Smooth muscle cell (in vitro differentiated cells): ENCODE measurements around the gene GRK6. TPM values are rescaled to one million over a fixed set of nuclear protein-coding genes. Genes with fewer than 3 reads are reported as not detected.

Experiments
- DNase-seq: peaks from one replicate; lab custom pipeline; 2025; ENCODE audit not compliant: unreplicated experiment; lab: John Stamatoyannopoulos, UW
- H2AFZ ChIP-seq: fragments of 200-600 bp; sonication (generic); 2 replicates; pipeline ENCODE4 v1.6.0; 2016; ENCODE audit warnings: antibody characterized with exemption, low read depth, mild to moderate bottlenecking
- H3F3A ChIP-seq: fragments of 200-600 bp; sonication (generic); 2 replicates; pipeline ENCODE4 v1.6.0; 2017; ENCODE audit warnings: antibody characterized with exemption, low read depth
- H3K27ac ChIP-seq: fragments of 200-600 bp; sonication (generic); 2 replicates; pipeline ENCODE4 v1.5.1; 2016; ENCODE audit warnings: low read depth, mild to moderate bottlenecking
- H3K27me3 ChIP-seq: fragments of 200-600 bp; sonication (generic); 2 replicates; pipeline ENCODE4 v1.6.1; 2016; ENCODE audit warnings: low read depth, mild to moderate bottlenecking
- H3K36me3 ChIP-seq: fragments of 200-600 bp; sonication (generic); 2 replicates; pipeline ENCODE4 v1.5.1; 2016; ENCODE audit warnings: low read depth
- H3K4me1 ChIP-seq: fragments of 200-600 bp; sonication (generic); 2 replicates; pipeline ENCODE4 v1.5.1; 2016; ENCODE audit warnings: low read depth
- H3K4me2 ChIP-seq: fragments of 200-600 bp; sonication (generic); 2 replicates; pipeline ENCODE4 v1.6.0; 2016; ENCODE audit warnings: mild to moderate bottlenecking
- H3K4me3 ChIP-seq: fragments of 200-600 bp; sonication (generic); 2 replicates; pipeline ENCODE4 v1.5.1; 2016; ENCODE audit warnings: mild to moderate bottlenecking
- H3K79me2 ChIP-seq: fragments of 200-600 bp; sonication (generic); 2 replicates; pipeline ENCODE4 v1.6.0; 2016; ENCODE audit warnings: low read depth, mild to moderate bottlenecking
- H3K9ac ChIP-seq: fragments of 200-600 bp; sonication (generic); 2 replicates; pipeline ENCODE4 v1.6.0; 2016; ENCODE audit warnings: low read depth
- H3K9me3 ChIP-seq: fragments of 200-600 bp; sonication (generic); replicated peaks from 2 replicates; pipeline ENCODE4 v1.5.1; 2016; ENCODE audit warnings: low read depth
- H4K20me1 ChIP-seq: fragments of 200-600 bp; sonication (generic); 2 replicates; pipeline ENCODE4 v1.6.0; 2016; ENCODE audit warnings: low read depth
- WGBS: methylation state at CpG from one replicate; pipeline ENCODE4 v1.1.7; 2016; ENCODE audit warnings: low lambda C conversion rate; 5-methylcytosine and 5-hydroxymethylcytosine counted together
- polyA plus RNA-seq: library from polyadenylated mRNA; unstranded; fragments of >200 nt; fragmentation: Nextera tagmentation; extraction: Ambion mirVana; gene quantifications from 2 replicates; pipeline ENCODE4 v1.2.1, GENCODE V29; 2016
- total RNA-seq: library from RNA; depleted of rRNA; stranded (reverse); fragments of >200 nt; gene quantifications from 2 replicates; pipeline ENCODE4 v1.2.3, GENCODE V29; 2014
- TF ChIP-seq, protein P1 (sequence below): fragments of 200-600 bp; sonication (generic); IDR thresholded peaks from 2 replicates; pipeline ENCODE4 v1.5.1; 2017; ENCODE audit warnings: borderline replicate concordance, mild to moderate bottlenecking, antibody characterized with exemption; ENCODE audit not compliant: insufficient read depth, poor library complexity, severe bottlenecking

GRK6 gene
- total and polyA plus RNA-seq, 2 experiments from 2014 or later: 20.8 to 28.5 TPM

DNA sequence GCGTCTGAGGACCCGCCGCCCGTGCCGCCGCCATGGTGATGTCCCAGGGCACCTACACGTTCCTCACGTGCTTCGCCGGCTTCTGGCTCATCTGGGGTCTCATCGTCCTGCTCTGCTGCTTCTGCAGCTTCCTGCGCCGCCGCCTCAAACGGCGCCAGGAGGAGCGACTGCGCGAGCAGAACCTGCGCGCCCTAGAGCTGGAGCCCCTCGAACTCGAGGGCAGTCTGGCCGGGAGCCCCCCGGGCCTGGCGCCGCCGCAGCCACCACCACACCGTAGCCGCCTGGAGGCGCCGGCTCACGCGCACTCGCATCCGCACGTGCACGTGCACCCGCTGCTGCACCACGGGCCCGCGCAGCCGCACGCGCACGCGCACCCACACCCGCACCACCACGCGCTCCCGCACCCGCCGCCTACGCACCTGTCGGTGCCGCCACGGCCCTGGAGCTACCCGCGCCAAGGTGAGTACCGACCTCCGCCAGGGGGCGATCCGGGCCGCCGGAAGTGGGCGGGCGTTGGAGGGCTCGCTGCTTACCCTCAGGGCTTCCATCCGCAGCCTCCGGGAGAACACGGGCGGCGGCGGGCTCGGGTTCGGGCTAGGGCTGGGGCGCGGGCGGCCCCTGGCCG is 28.7 kb downstream of the GRK6 start:
- TF ChIP-seq, protein P1, sequence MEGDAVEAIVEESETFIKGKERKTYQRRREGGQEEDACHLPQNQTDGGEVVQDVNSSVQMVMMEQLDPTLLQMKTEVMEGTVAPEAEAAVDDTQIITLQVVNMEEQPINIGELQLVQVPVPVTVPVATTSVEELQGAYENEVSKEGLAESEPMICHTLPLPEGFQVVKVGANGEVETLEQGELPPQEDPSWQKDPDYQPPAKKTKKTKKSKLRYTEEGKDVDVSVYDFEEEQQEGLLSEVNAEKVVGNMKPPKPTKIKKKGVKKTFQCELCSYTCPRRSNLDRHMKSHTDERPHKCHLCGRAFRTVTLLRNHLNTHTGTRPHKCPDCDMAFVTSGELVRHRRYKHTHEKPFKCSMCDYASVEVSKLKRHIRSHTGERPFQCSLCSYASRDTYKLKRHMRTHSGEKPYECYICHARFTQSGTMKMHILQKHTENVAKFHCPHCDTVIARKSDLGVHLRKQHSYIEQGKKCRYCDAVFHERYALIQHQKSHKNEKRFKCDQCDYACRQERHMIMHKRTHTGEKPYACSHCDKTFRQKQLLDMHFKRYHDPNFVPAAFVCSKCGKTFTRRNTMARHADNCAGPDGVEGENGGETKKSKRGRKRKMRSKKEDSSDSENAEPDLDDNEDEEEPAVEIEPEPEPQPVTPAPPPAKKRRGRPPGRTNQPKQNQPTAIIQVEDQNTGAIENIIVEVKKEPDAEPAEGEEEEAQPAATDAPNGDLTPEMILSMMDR: peak; percentile 81
- under 1% methylated on average over 71 of the region's 80 CpGs for WGBS
- peaks cover 18% of the 10 kb centered on the region for H3K4me1 ChIP-seq
- peaks cover 66% of the 10 kb centered on the region for H4K20me1 ChIP-seq
- H3F3A ChIP-seq: peaks cover 31% of the 10 kb centered on the region
- no peaks in the 10 kb centered on the region for H3K9me3 ChIP-seq
- no peaks in the 10 kb centered on the region for H3K79me2 ChIP-seq
- H3K4me3 ChIP-seq: peak overlapping the region; percentile 69
- H3K27ac ChIP-seq: peak overlapping the region; percentile 81
- peak; percentile 71 for DNase-seq
- H3K9ac ChIP-seq: peak overlapping the region; percentile 78
- H3K36me3 ChIP-seq: no peaks in the 10 kb centered on the region
- no peak overlapping the region for H2AFZ ChIP-seq
- H3K27me3 ChIP-seq: no peaks in the 10 kb centered on the region
- peak overlapping the region; percentile 99 for H3K4me2 ChIP-seq

- TF ChIP-seq, protein P1: peak; percentile 98
- WGBS: 4% methylated on average over 64 of the region's 76 CpGs
- peaks cover 18% of the 10 kb centered on the region for H3K4me1 ChIP-seq
- no peaks in the 10 kb centered on the region for H3K79me2 ChIP-seq
- no peaks in the 10 kb centered on the region for H3K9me3 ChIP-seq
- H3K4me2 ChIP-seq: peak overlapping the region; percentile 99
- no peaks in the 10 kb centered on the region for H3K27me3 ChIP-seq
- H4K20me1 ChIP-seq: peaks cover 74% of the 10 kb centered on the region
- DNase-seq: peak; percentile 90
- peak overlapping the region; percentile 7 for H3K9ac ChIP-seq
- peak overlapping the region; percentile 69 for H3K4me3 ChIP-seq
- no peaks in the 10 kb centered on the region for H3K36me3 ChIP-seq
- no peak overlapping the region for H2AFZ ChIP-seq
- H3F3A ChIP-seq: peaks cover 35% of the 10 kb centered on the region
- peak overlapping the region; percentile 60 for H3K27ac ChIP-seq
These were observed 29.4 kb downstream of the GRK6 start for GRCh38 chr5:177455661-177456590.

DNA sequence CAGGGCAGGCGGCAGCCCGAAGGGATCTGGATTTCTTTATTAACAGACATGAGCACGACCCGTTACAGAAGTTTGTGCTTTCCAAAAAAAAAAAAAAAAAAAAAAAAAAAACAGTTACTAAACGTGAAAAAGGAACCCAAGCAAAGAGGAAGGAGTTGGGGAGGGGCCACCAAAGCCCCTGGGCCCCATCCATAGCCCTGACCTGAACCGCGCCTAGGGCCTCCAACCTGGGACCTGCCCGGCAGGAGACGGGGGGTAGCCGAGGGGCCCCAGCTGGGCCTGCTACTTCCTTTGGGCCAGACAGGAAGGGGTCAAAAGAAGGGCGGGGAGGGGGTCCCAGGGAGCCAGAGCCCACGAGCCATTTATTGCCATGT is 30.1 kb downstream of the GRK6 start:
- no peak overlapping the region for H3K4me3 ChIP-seq
- TF ChIP-seq, protein P1: no peak
- H3K27ac ChIP-seq: peak overlapping the region; percentile 43
- WGBS: 73% methylated on average over 8 of the region's 12 CpGs
- no peak overlapping the region for H2AFZ ChIP-seq
- H3K27me3 ChIP-seq: no peaks in the 10 kb centered on the region
- DNase-seq: no peak
- no peaks in the 10 kb centered on the region for H3K9me3 ChIP-seq
- peak overlapping the region; percentile 26 for H3K4me2 ChIP-seq
- H3K9ac ChIP-seq: no peak overlapping the region
- peaks cover 36% of the 10 kb centered on the region for H3F3A ChIP-seq
- H3K4me1 ChIP-seq: peaks cover 18% of the 10 kb centered on the region
- peaks cover 78% of the 10 kb centered on the region for H4K20me1 ChIP-seq
- no peaks in the 10 kb centered on the region for H3K79me2 ChIP-seq
- no peaks in the 10 kb centered on the region for H3K36me3 ChIP-seq
